Measurements from ENCODE around the gene TENT5C.

TENT5C gene

GRCh38 chr1:117638759-117639158, 32.9 kb downstream of the TENT5C start:
- DNase-seq: no peak

GRCh38 chr1:117639741-117640140, 33.9 kb downstream of the TENT5C start:
- no peak for DNase-seq

- DNase-seq: no peak
Measured at GRCh38 chr1:117641536-117641935, 35.7 kb downstream of the TENT5C start.

- no peak for DNase-seq
Measured at GRCh38 chr1:117642963-117643362, 37.1 kb downstream of the TENT5C start.

GRCh38 chr1:117643601-117644000, 37.8 kb downstream of the TENT5C start:
- DNase-seq: no peak

GRCh38 chr1:117644696-117645311, 39.0 kb downstream of the TENT5C start:
- DNase-seq: no peak

GRCh38 chr1:117645343-117645742, 39.5 kb downstream of the TENT5C start:
- DNase-seq: no peak

- no peak for DNase-seq
Measured at GRCh38 chr1:117646007-117646811, 40.4 kb downstream of the TENT5C start.

GRCh38 chr1:117646956-117647355, 41.1 kb downstream of the TENT5C start:
- DNase-seq: no peak

- no peak for DNase-seq
Measured at GRCh38 chr1:117648015-117648414, 42.2 kb downstream of the TENT5C start.

- no peak for DNase-seq
Measured at GRCh38 chr1:117650840-117651568, 45.2 kb downstream of the TENT5C start.

- no peak for DNase-seq
Measured at GRCh38 chr1:117651616-117652015, 45.8 kb downstream of the TENT5C start.

- DNase-seq: no peak
Measured at GRCh38 chr1:117652421-117652820, 46.6 kb downstream of the TENT5C start.

GRCh38 chr1:117653195-117653594, 47.3 kb downstream of the TENT5C start:
- DNase-seq: no peak

- no peak for DNase-seq
Measured at GRCh38 chr1:117653732-117654492, 48.1 kb downstream of the TENT5C start.

- DNase-seq: no peak
Measured at GRCh38 chr1:117654493-117655219, 48.8 kb downstream of the TENT5C start.

- DNase-seq: no peak
Measured at GRCh38 chr1:117655220-117655577, 49.4 kb downstream of the TENT5C start.

GRCh38 chr1:117656202-117656641, 50.4 kb downstream of the TENT5C start:
- DNase-seq: no peak

GRCh38 chr1:117657031-117657430, 51.2 kb downstream of the TENT5C start:
- no peak for DNase-seq

- DNase-seq: no peak
Measured at GRCh38 chr1:117657949-117658660, 52.3 kb downstream of the TENT5C start.

- no peak for DNase-seq
Measured at GRCh38 chr1:117658676-117659075, 52.8 kb downstream of the TENT5C start.
